DMS 273 (cell line): Measurements from ENCODE around the gene ST6GALNAC3.
A peak's percentile ranks its signal among the peaks of the same experiment; 100 is the strongest.

Experiments
- DNase-seq: peaks from one replicate; lab custom pipeline; 2025; ENCODE audit not compliant: unreplicated experiment; lab: John Stamatoyannopoulos, UW

ST6GALNAC3 gene

GRCh38 chr1:76562292-76562691 lies 487.7 kb downstream of the ST6GALNAC3 start:
- no peak for DNase-seq

GRCh38 chr1:76568573-76569238 lies 494.2 kb downstream of the ST6GALNAC3 start:
- DNase-seq: no peak

GRCh38 chr1:76571248-76571647 lies 496.7 kb downstream of the ST6GALNAC3 start:
- DNase-seq: no peak

GRCh38 chr1:76572229-76572628 lies 497.7 kb downstream of the ST6GALNAC3 start:
- DNase-seq: peak; percentile 43

- peak; percentile 27 for DNase-seq
Observed at GRCh38 chr1:76576876-76577524, 502.5 kb downstream of the ST6GALNAC3 start.

- DNase-seq: peak; percentile 66
Observed at GRCh38 chr1:76577525-76578185, 503.1 kb downstream of the ST6GALNAC3 start.

- no peak for DNase-seq
Observed at GRCh38 chr1:76580206-76580605, 505.7 kb downstream of the ST6GALNAC3 start.

- no peak for DNase-seq
Observed at GRCh38 chr1:76581712-76582111, 507.2 kb downstream of the ST6GALNAC3 start.

- DNase-seq: peak; percentile 11
Observed at GRCh38 chr1:76583235-76583868, 508.8 kb downstream of the ST6GALNAC3 start.

GRCh38 chr1:76583875-76584477 lies 509.4 kb downstream of the ST6GALNAC3 start:
- no peak for DNase-seq

- no peak for DNase-seq
Observed at GRCh38 chr1:76585980-76586674, 511.6 kb downstream of the ST6GALNAC3 start.

- DNase-seq: no peak
Observed at GRCh38 chr1:76587212-76587611, 512.7 kb downstream of the ST6GALNAC3 start.

- DNase-seq: no peak
Observed at GRCh38 chr1:76591461-76591860, 516.9 kb downstream of the ST6GALNAC3 start.

GRCh38 chr1:76591963-76592362 lies 517.4 kb downstream of the ST6GALNAC3 start:
- DNase-seq: no peak

GRCh38 chr1:76593141-76593540 lies 518.6 kb downstream of the ST6GALNAC3 start:
- no peak for DNase-seq

GRCh38 chr1:76593618-76594017 lies 519.1 kb downstream of the ST6GALNAC3 start:
- DNase-seq: no peak

- DNase-seq: peak; percentile 17
Observed at GRCh38 chr1:76595024-76595423, 520.5 kb downstream of the ST6GALNAC3 start.

- DNase-seq: no peak
Observed at GRCh38 chr1:76601465-76601864, 526.9 kb downstream of the ST6GALNAC3 start.

- no peak for DNase-seq
Observed at GRCh38 chr1:76607717-76608116, 533.2 kb downstream of the ST6GALNAC3 start.

GRCh38 chr1:76611770-76612445 lies 537.4 kb downstream of the ST6GALNAC3 start:
- DNase-seq: no peak
